Measurements from ENCODE around the gene SLC36A2.

The SLC36A2 gene

GRCh38 chr5:151280443-151280842 lies 66.9 kb downstream of the SLC36A2 start:
- peaks cover 5% of the 10 kb centered on the region for H3K4me1 Mint-ChIP-seq
- no peaks in the 10 kb centered on the region for H3K9me3 Mint-ChIP-seq

GRCh38 chr5:151278845-151279244 lies 68.5 kb downstream of the SLC36A2 start:
- Mint-ChIP-seq H3K36me3 (ENCODE audit: low read depth) (no peaks in the 10 kb centered on the region), H3K4me3 (no peak overlapping the region), H3K27me3 (ENCODE audit: low read depth) (peaks cover 4% of the 10 kb centered on the region), H3K4me1 (peaks cover 5% of the 10 kb centered on the region), H3K9me3 (no peaks in the 10 kb centered on the region), H3K27ac (no peak overlapping the region)
- no peak for TF ChIP-seq CTCF (IDR thresholded peaks at IDR 0.05; ENCODE audit: unreplicated experiment in 3 of 3)

More at GRCh38 chr5:151280443-151280842, 66.9 kb downstream of the SLC36A2 start:
- H3K4me3 Mint-ChIP-seq, result no peak overlapping the region
- no peak overlapping the region for H3K27ac Mint-ChIP-seq
- H3K36me3 Mint-ChIP-seq (ENCODE audit: low read depth), result no peaks in the 10 kb centered on the region
- TF ChIP-seq CTCF (IDR thresholded peaks at IDR 0.05; ENCODE audit: unreplicated experiment in 3 of 3), result no peak
- H3K27me3 Mint-ChIP-seq (ENCODE audit: low read depth), result peaks cover 9% of the 10 kb centered on the region

GRCh38 chr5:151275803-151276202 lies 71.6 kb downstream of the SLC36A2 start:
- Mint-ChIP-seq H3K27ac (no peak overlapping the region), H3K36me3 (ENCODE audit: low read depth) (no peaks in the 10 kb centered on the region), H3K27me3 (ENCODE audit: low read depth) (peaks cover 4% of the 10 kb centered on the region), H3K4me3 (no peak overlapping the region), H3K9me3 (no peaks in the 10 kb centered on the region), H3K4me1 (peaks cover 5% of the 10 kb centered on the region)
- no peak for TF ChIP-seq CTCF (IDR thresholded peaks at IDR 0.05; ENCODE audit: unreplicated experiment in 3 of 3)

- no peaks in the 10 kb centered on the region for H3K36me3 Mint-ChIP-seq (ENCODE audit: low read depth)
- no peaks in the 10 kb centered on the region for H3K27me3 Mint-ChIP-seq (ENCODE audit: low read depth)
- H3K4me1 Mint-ChIP-seq, result peaks cover 1% of the 10 kb centered on the region
- TF ChIP-seq CTCF (IDR thresholded peaks at IDR 0.05; ENCODE audit: unreplicated experiment in 3 of 3), result no peak
- no peaks in the 10 kb centered on the region for H3K9me3 Mint-ChIP-seq
- no peak overlapping the region for H3K4me3 Mint-ChIP-seq
- H3K27ac Mint-ChIP-seq, result no peak overlapping the region
These were observed 72.7 kb downstream of the SLC36A2 start for GRCh38 chr5:151274666-151275065.

GRCh38 chr5:151271336-151271735 lies 76.0 kb downstream of the SLC36A2 start:
- no peak overlapping the region for H3K4me3 Mint-ChIP-seq
- H3K27ac Mint-ChIP-seq, result no peak overlapping the region
- no peaks in the 10 kb centered on the region for H3K4me1 Mint-ChIP-seq
- no peak for TF ChIP-seq CTCF (IDR thresholded peaks at IDR 0.05; ENCODE audit: unreplicated experiment in 3 of 3)
- H3K9me3 Mint-ChIP-seq, result no peaks in the 10 kb centered on the region
- peaks cover 15% of the 10 kb centered on the region for H3K36me3 Mint-ChIP-seq (ENCODE audit: low read depth)
- no peaks in the 10 kb centered on the region for H3K27me3 Mint-ChIP-seq (ENCODE audit: low read depth)

- H3K27me3 Mint-ChIP-seq (ENCODE audit: low read depth), result no peaks in the 10 kb centered on the region
- no peak overlapping the region for H3K27ac Mint-ChIP-seq
- H3K9me3 Mint-ChIP-seq, result no peaks in the 10 kb centered on the region
- H3K4me3 Mint-ChIP-seq, result no peak overlapping the region
- H3K4me1 Mint-ChIP-seq, result no peaks in the 10 kb centered on the region
- H3K36me3 Mint-ChIP-seq (ENCODE audit: low read depth), result peaks cover 15% of the 10 kb centered on the region
- TF ChIP-seq CTCF (IDR thresholded peaks at IDR 0.05; ENCODE audit: unreplicated experiment in 3 of 3), result no peak
These were observed 76.8 kb downstream of the SLC36A2 start for GRCh38 chr5:151270599-151270998.
